ENCODE measurements around the gene IL36G. TPM values are rescaled to one million over a fixed set of nuclear protein-coding genes. Genes with fewer than 3 reads are reported as not detected.

The IL36G gene
- total and polyA plus RNA-seq, 2 donors: 0.24 to 2.7 TPM

GRCh38 chr2:113024764-113025163, 47.0 kb downstream of the IL36G start:
- Histone ChIP-seq H3K27me3 (ENCODE audit: control insufficient read depth in 2 of 2, insufficient read depth in 1 of 2, low read length in 1 of 2) (peaks cover 0 to 12% of the 10 kb centered on the region in 2 donors), H3K4me1 (ENCODE audit: control insufficient read depth in 2 of 2, insufficient read depth in 2 of 2, low read length in 2 of 2) (no peaks in the 10 kb centered on the region), H3K9me3 (ENCODE audit: control insufficient read depth in 2 of 2, insufficient read depth in 1 of 2, low read length in 1 of 2) (no peaks in the 10 kb centered on the region), H3K4me3 (ENCODE audit: low read length in 2 of 2) (no peak overlapping the region), H3K27ac (ENCODE audit: low read depth in 1 of 2, low read length in 1 of 2) (no peak overlapping the region), H3K36me3 (ENCODE audit: control insufficient read depth in 2 of 2, insufficient read depth in 2 of 2, low read length in 1 of 2) (no peaks in the 10 kb centered on the region)
- DNase-seq (ENCODE audit: low read depth in 6 of 9, low spot score in 9 of 9): no peak
- 94% methylated on average over 2 of the region's 2 CpGs for WGBS

- Histone ChIP-seq H3K4me3 (ENCODE audit: low read length in 2 of 2) (no peak overlapping the region), H3K27me3 (ENCODE audit: control insufficient read depth in 2 of 2, insufficient read depth in 1 of 2, low read length in 1 of 2) (peaks cover 0 to 13% of the 10 kb centered on the region in 2 donors), H3K27ac (ENCODE audit: low read depth in 1 of 2, low read length in 1 of 2) (no peak overlapping the region), H3K36me3 (ENCODE audit: control insufficient read depth in 2 of 2, insufficient read depth in 2 of 2, low read length in 1 of 2) (no peaks in the 10 kb centered on the region), H3K4me1 (ENCODE audit: control insufficient read depth in 2 of 2, insufficient read depth in 2 of 2, low read length in 2 of 2) (no peaks in the 10 kb centered on the region), H3K9me3 (ENCODE audit: control insufficient read depth in 2 of 2, insufficient read depth in 1 of 2, low read length in 1 of 2) (no peaks in the 10 kb centered on the region)
- WGBS: 77% methylated on average over 2 of the region's 2 CpGs
- DNase-seq (ENCODE audit: low read depth in 6 of 9, low spot score in 9 of 9): no peak
Observed at GRCh38 chr2:113025737-113026136, 47.9 kb downstream of the IL36G start.

GRCh38 chr2:113027691-113028090, 49.9 kb downstream of the IL36G start:
- peaks cover 0 to 15% of the 10 kb centered on the region in 2 donors for H3K27me3 ChIP-seq (ENCODE audit: control insufficient read depth in 2 of 2, insufficient read depth in 1 of 2, low read length in 1 of 2)
- H3K4me3 ChIP-seq (ENCODE audit: low read length in 2 of 2): no peak overlapping the region
- H3K36me3 ChIP-seq (ENCODE audit: control insufficient read depth in 2 of 2, insufficient read depth in 2 of 2, low read length in 1 of 2): no peaks in the 10 kb centered on the region
- no peak for DNase-seq (ENCODE audit: low read depth in 6 of 9, low spot score in 9 of 9)
- 97% methylated on average over 2 of the region's 2 CpGs for WGBS
- H3K9me3 ChIP-seq (ENCODE audit: control insufficient read depth in 2 of 2, insufficient read depth in 1 of 2, low read length in 1 of 2): no peaks in the 10 kb centered on the region
- no peaks in the 10 kb centered on the region for H3K4me1 ChIP-seq (ENCODE audit: control insufficient read depth in 2 of 2, insufficient read depth in 2 of 2, low read length in 2 of 2)
- H3K27ac ChIP-seq (ENCODE audit: low read depth in 1 of 2, low read length in 1 of 2): no peak overlapping the region

GRCh38 chr2:113028112-113028511, 50.3 kb downstream of the IL36G start:
- no peaks in the 10 kb centered on the region for H3K9me3 ChIP-seq (ENCODE audit: control insufficient read depth in 2 of 2, insufficient read depth in 1 of 2, low read length in 1 of 2)
- H3K4me1 ChIP-seq (ENCODE audit: control insufficient read depth in 2 of 2, insufficient read depth in 2 of 2, low read length in 2 of 2): no peaks in the 10 kb centered on the region
- WGBS: 10% methylated on average over 1 of the region's 1 CpG
- peaks cover 0 to 15% of the 10 kb centered on the region in 2 donors for H3K27me3 ChIP-seq (ENCODE audit: control insufficient read depth in 2 of 2, insufficient read depth in 1 of 2, low read length in 1 of 2)
- H3K36me3 ChIP-seq (ENCODE audit: control insufficient read depth in 2 of 2, insufficient read depth in 2 of 2, low read length in 1 of 2): no peaks in the 10 kb centered on the region
- no peak for DNase-seq (ENCODE audit: low read depth in 6 of 9, low spot score in 9 of 9)
- no peak overlapping the region for H3K4me3 ChIP-seq (ENCODE audit: low read length in 2 of 2)
- H3K27ac ChIP-seq (ENCODE audit: low read depth in 1 of 2, low read length in 1 of 2): no peak overlapping the region

- no peaks in the 10 kb centered on the region for H3K36me3 ChIP-seq (ENCODE audit: control insufficient read depth in 2 of 2, insufficient read depth in 2 of 2, low read length in 1 of 2)
- no peaks in the 10 kb centered on the region for H3K9me3 ChIP-seq (ENCODE audit: control insufficient read depth in 2 of 2, insufficient read depth in 1 of 2, low read length in 1 of 2)
- DNase-seq (ENCODE audit: low read depth in 6 of 9, low spot score in 9 of 9): no peak
- no peak overlapping the region for H3K4me3 ChIP-seq (ENCODE audit: low read length in 2 of 2)
- no peaks in the 10 kb centered on the region for H3K4me1 ChIP-seq (ENCODE audit: control insufficient read depth in 2 of 2, insufficient read depth in 2 of 2, low read length in 2 of 2)
- no peak overlapping the region for H3K27ac ChIP-seq (ENCODE audit: low read depth in 1 of 2, low read length in 1 of 2)
- 94% methylated on average over 1 of the region's 1 CpG for WGBS
- H3K27me3 ChIP-seq (ENCODE audit: control insufficient read depth in 2 of 2, insufficient read depth in 1 of 2, low read length in 1 of 2): peaks cover 0 to 18% of the 10 kb centered on the region in 2 donors
Observed at GRCh38 chr2:113032737-113033136, 54.9 kb downstream of the IL36G start.

GRCh38 chr2:113034016-113034415, 56.2 kb downstream of the IL36G start:
- no peaks in the 10 kb centered on the region for H3K9me3 ChIP-seq (ENCODE audit: control insufficient read depth in 2 of 2, insufficient read depth in 1 of 2, low read length in 1 of 2)
- peaks cover 0 to 11% of the 10 kb centered on the region in 2 donors for H3K27me3 ChIP-seq (ENCODE audit: control insufficient read depth in 2 of 2, insufficient read depth in 1 of 2, low read length in 1 of 2)
- WGBS: 92% methylated on average over 3 of the region's 3 CpGs
- no peak overlapping the region for H3K27ac ChIP-seq (ENCODE audit: low read depth in 1 of 2, low read length in 1 of 2)
- H3K36me3 ChIP-seq (ENCODE audit: control insufficient read depth in 2 of 2, insufficient read depth in 2 of 2, low read length in 1 of 2): no peaks in the 10 kb centered on the region
- H3K4me3 ChIP-seq (ENCODE audit: low read length in 2 of 2): no peak overlapping the region
- no peak for DNase-seq (ENCODE audit: low read depth in 6 of 9, low spot score in 9 of 9)
- no peaks in the 10 kb centered on the region for H3K4me1 ChIP-seq (ENCODE audit: control insufficient read depth in 2 of 2, insufficient read depth in 2 of 2, low read length in 2 of 2)

Other genes with a start within 250 kb of the IL36G start
- gene CKAP2L, start 213.4 kb upstream of the IL36G start, total RNA-seq: 14.1 TPM
- 1.0 TPM for gene CKAP2L, start 213.4 kb upstream of the IL36G start, polyA plus RNA-seq
- gene IL1A, start 193.5 kb upstream of the IL36G start, total RNA-seq: 0.19 TPM
- 1.8 TPM for gene IL1A, start 193.5 kb upstream of the IL36G start, polyA plus RNA-seq
- 3.4 TPM for gene IL1B, start 141.2 kb upstream of the IL36G start, total RNA-seq
- gene IL1B, start 141.2 kb upstream of the IL36G start, polyA plus RNA-seq: 13.8 TPM
- 0.09 TPM for gene IL37, start 66.8 kb upstream of the IL36G start, total RNA-seq
- 0.43 TPM for gene IL37, start 66.8 kb upstream of the IL36G start, polyA plus RNA-seq
- gene IL36A, start 27.5 kb downstream of the IL36G start, total RNA-seq: 0.99 TPM
- gene IL36A, start 27.5 kb downstream of the IL36G start, polyA plus RNA-seq: 0.30 TPM
- not detected for gene IL36B, start 74.9 kb downstream of the IL36G start, total RNA-seq
- gene IL36B, start 74.9 kb downstream of the IL36G start, polyA plus RNA-seq: 0.11 TPM
- 0.09 TPM for gene IL36RN, start 81.2 kb downstream of the IL36G start, total RNA-seq
- gene IL36RN, start 81.2 kb downstream of the IL36G start, polyA plus RNA-seq: 2.4 TPM
- gene IL1F10, start 90.0 kb downstream of the IL36G start, total RNA-seq: not detected
- gene IL1F10, start 90.0 kb downstream of the IL36G start, polyA plus RNA-seq: 1.1 TPM
- 2.7 TPM for gene IL1RN, start 149.6 kb downstream of the IL36G start, total RNA-seq
- 16.9 TPM for gene IL1RN, start 149.6 kb downstream of the IL36G start, polyA plus RNA-seq
- 81.8 TPM for gene PSD4, start 196.0 kb downstream of the IL36G start, total RNA-seq
- gene PSD4, start 196.0 kb downstream of the IL36G start, polyA plus RNA-seq: 92.1 TPM